ENCODE data around the gene INTU.

GRCh38 chr4:127731406-127731805 lies 98.6 kb downstream of the INTU start:
- TF ChIP-seq MAX (IDR thresholded peaks at IDR 0.05) (no peak), ZBTB33 (IDR thresholded peaks at IDR 0.05) (no peak), CTCF (IDR thresholded peaks at IDR 0.05; ENCODE audit: low read depth, low read length, missing input control) (no peak), RAD21 (IDR thresholded peaks at IDR 0.05) (no peak), REST (IDR thresholded peaks at IDR 0.05) (no peak), SP1 (IDR thresholded peaks at IDR 0.05) (no peak), RXRA (IDR thresholded peaks at IDR 0.05) (no peak), ATF3 (IDR thresholded peaks at IDR 0.05) (no peak), HNF4G (IDR thresholded peaks at IDR 0.05) (no peak), FOXA1 (IDR thresholded peaks at IDR 0.05) (no peak), JUND (IDR thresholded peaks at IDR 0.05) (no peak), GABPA (IDR thresholded peaks at IDR 0.05 in 1 of 2, conservative IDR thresholded peaks at IDR 0.05 in 1 of 2) (no peak), TAF1 (conservative IDR thresholded peaks at IDR 0.05) (no peak)
